GM18507 (cell line): Measurements from ENCODE around the gene ETV3L.
"Not testable (repeated sequence)": the region's sequence is repeated elsewhere in the genome, so short reads cannot be mapped to it uniquely, and the experiment has no call there.

ENCODE experiments used
- DNase-seq: peaks from one replicate; pipeline ENCODE4 v3.0.0; 2011; ENCODE audit warnings: low read depth; ENCODE audit not compliant: insufficient read length; ENCODE audit errors: extremely low spot score
- FAIRE-seq: peaks from 2 replicates; lab custom pipeline; 2011; peaks lifted over from hg19 to GRCh38; lab: Jason Lieb, UNC

ETV3L gene

DNA sequence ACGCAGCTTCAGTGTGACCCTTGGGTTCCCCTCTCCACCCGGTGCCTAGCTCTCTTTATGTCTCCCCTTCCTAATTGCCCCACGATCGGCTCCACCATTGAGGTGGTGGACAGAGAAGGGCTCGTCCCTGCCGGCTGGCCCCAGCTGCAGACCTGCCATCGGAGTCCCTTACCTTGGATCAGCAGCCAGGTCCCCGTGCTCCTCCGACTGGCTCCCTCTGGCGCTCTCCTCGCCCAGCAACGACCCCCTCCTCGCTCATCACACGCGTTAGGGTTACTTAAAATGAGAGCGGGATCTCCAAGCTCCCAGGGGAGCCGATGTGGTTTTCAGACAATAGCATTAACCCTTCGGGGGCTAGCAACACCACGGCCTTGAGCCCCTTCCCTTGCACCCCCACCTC is 8.1 kb upstream of the ETV3L start:
- DNase-seq = no peak

DNA sequence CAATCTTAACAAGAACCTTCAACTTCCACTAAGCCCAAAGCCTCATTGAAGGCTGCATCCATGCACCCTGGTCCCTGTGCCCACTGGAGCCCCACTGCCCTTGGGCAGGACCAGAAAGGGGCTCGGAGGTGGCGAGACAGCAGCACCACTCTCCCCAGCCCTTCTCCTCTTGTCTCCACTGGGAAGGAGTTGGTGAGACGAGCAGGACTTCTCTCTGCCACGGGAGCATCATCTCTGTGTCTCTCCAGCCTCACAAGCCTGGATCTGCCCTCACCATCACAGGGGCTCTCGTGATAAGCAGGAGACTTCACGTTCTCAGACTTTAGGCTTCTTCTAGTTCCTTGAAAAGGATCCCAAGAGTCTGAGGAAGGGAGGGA is 7.2 kb upstream of the ETV3L start:
- FAIRE-seq = no peak

More for the DNA sequence above, 8.1 kb upstream of the ETV3L start:
- no peak for FAIRE-seq

DNA sequence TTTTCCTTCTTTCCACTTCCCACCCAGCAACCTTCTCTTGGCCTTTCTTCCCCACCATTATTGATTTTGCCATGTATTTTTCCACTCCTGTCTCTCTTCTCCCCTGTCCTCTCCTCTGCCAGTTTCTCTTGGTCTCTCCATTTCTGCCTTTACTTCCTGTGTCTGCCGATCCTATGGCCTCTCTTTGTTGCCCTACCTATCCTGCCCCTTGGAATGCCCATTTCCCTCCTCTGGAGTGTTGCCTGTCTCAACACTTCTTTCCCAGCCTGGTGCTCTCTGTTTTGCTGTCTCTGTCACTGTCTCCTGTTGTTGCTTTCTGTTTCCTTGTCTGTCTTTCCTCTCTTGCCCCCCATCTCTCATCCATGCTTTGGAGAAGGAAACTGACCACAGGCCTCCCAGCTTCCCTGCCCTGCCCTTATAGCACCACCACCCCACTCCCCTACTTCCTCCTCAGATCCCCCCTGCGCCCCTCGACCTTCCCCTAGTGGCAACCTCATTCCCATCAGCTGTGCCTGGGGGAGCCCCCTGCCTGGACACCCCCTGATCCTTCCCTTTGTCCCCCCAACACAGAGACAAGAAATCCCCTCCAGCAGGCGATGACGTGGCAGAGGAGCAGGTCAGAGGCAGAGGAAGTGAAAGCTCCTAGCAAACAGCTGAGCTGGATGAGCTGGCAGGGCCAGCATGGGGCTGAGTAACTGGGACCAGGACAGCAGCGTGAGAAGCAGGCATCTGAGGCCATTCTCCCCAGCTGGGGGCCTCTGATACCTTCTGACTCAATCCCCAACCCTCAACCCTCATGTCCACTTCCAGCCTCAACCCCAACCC is 6.6 kb upstream of the ETV3L start:
- DNase-seq (peak; percentile 54), FAIRE-seq (peak; percentile 63)

More for the DNA sequence above, 7.2 kb upstream of the ETV3L start:
- DNase-seq = no peak

DNA sequence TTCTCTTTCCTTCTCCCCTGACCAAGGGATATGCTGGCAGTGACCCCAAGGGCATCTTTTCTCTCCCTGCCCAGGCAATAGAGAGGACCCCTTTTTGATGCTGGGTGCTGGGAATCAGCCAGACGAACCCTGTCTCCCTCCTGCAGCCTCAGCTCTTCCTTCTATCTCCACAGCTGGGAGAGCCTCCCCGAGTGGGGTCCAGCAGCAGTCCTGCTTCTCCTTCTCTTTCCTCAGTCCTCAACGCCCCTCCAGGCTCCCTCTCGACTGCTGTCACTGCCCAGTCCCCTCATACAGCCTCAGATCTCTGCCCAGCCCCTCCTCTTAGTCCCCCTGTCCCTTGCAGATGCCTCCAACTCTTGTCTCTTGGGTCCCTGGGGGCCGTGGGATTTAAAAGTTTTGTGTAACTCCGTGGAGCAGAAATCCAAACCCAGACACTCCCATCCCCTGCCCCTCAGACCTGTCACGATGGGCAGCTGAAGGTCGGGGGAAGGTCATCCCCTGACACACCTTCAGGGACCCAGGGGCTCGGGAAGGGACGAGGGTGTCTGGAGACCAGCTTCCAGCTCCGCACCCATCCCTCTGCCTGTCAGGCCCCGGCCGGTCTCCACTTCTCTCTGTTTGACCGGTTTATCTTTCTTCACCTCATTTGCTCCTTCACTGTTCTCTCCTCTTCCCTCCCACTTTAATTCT is 5.8 kb upstream of the ETV3L start:
- FAIRE-seq (no peak), DNase-seq (no peak)

DNA sequence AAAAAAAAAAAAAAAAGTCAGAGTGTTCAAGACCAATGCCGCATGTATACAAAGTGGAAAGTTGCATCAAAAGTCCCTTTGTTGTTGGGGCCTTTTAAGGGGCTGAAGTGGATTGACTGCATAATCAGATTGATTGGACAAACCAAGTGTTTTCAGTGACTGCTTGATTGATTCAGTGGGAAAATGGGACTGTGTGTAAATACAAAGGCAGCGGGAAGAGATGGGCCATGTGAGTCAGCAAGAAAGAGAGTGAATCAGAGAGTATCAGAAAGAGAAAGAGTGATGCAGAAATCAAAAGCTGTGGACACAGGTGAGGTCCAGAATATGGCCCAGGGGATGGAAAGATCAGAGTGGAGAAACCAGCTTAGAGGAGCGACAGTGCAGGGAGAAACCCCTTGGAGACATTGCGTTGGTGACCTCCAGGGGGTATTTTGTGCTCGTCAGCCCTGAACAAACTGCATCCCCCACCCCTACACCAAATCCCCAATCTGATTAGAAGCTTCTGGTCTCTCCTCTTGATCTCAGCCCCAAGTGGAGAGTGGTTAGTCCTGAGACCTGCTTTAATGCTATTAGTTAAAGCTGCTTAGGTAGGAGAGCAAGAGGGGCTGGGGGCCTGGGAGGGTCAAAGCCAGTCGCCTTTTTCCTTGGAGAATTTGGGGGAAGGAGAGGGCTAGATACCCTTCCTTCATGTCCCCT is 5.1 kb upstream of the ETV3L start:
- FAIRE-seq (no peak), DNase-seq (no peak)

DNA sequence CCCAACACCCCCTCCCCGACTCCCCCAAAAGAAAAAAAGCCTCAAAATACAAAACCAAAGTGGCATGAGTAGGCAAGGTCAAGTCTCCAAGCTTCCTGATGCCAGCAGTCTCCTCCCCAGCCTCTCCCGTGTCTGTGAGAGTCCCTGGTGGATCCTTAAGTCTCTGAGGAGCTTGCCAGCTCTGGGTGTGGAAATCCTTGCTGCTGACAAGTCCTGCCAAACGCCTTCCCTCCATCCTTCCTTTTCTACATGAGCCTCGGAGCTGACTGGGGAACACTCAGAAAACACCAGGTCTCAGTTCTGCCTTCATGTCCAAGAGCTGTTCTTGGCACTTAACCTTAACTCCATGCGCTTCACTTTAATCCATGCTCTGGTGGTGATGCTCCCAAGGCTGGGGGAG is 3.7 kb upstream of the ETV3L start:
- FAIRE-seq (no peak), DNase-seq (no peak)

DNA sequence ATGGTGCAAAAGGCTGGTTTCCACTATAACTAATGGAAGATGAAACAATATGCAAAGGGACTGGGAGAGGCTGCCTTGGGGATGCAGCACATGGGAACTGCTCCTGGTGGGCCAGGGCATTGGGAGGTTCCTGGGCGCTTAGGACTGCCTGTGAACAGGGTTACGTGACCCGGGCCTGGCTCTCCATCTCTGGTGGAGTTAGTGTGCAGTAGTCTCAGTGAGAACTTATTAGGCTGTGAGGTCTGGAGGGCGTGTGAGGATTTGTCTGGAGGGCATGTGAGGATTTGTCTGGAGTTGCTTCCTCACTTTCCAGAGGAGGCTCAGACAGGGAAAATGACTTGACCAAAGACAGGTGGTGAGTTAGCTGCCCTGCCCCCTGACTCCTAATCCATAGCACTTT is 1.5 kb upstream of the ETV3L start:
- DNase-seq = no peak
- no peak for FAIRE-seq

DNA sequence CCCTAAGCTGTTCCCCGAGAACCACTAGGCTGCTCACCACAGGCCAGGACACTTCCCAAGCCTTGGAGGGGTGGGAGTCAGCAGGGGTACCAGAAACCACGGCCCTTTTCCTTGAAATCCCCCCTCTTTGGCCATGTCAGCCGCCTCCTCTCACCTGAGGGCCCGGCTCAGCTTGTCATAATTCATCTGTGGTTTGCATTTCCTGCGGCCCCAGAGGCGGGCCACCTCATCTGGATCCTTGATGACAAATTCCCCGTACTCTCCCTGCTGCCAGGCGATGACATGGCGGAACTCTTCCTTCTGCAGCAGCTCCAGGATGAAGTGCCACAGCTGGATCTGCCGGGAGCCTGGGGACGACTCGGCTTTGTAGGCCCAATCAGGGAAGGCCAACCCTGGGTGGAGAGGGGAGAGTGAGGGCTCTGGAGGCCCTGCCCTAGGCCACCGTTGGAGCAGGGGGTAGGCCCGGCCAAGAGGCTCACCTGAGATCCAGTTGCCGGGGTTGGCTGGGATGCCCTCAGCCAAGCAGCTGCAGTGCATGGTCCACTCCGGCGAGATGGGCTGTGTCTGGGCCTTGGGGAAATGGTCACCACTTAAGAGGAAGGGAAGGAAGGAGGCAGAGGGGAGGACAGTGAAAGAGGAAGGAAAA is 498 bp downstream of the ETV3L start:
- not testable (repeated sequence) for DNase-seq, FAIRE-seq

DNA sequence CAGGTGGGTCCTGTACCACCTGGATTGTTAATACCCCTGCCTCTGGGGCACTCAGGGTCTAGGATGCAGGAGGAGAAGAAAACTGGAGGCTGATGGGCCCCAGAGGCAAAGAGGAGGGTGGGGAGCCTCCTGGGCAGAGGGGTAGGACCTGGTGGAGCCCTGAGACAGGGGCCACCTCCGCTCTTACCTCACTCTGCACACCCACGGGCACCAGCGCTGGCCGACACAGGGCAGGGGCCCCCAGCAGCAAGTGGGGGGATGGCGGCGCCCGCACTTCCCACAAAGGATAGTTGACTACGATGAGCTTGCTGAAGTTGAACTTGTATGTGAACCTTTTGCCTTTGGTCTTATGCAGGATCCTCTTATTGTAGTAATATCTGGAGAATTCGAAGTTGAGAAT is 1.1 kb downstream of the ETV3L start:
- FAIRE-seq (no peak), DNase-seq (no peak)

DNA sequence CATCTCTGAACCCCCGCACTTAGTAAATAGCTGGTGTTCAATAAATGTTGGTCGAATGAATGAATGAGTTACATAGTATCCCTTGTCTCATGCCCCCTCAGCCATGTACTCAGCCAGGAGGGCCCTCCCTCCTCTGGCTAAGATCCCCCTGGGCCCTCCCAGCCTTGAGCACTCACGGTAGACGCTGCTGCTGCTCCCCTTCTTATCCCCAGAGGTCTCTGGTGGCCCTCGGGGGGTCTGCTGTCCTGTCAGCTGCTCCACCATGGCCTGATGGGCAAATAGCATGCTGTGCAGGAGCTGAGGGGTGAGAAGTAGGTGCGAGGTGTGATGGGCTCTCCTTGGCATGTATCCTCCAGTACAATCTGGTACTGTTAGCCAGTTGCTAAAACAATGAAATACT is 1.9 kb downstream of the ETV3L start:
- FAIRE-seq (no peak), DNase-seq (no peak)

DNA sequence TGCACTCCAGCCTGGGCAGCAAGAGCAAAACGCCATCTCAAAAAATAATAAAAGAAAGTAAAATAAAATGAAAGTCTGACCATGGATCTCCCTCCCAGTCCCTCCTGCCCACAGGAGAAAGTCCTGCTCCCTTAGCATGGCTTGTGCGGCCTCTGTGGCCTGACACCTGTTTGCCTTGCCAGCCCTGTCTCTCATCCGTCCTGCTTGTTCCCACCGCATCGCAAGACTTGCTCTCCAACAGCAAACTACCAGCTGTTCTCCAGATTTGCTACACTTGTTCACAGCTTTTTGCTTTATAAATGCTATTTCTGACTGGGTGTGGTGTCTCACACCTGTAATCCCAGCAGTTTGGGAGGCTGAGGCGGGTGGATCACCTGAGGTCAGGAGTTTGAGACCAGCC is 2.7 kb downstream of the ETV3L start:
- DNase-seq (no peak), FAIRE-seq (no peak)

DNA sequence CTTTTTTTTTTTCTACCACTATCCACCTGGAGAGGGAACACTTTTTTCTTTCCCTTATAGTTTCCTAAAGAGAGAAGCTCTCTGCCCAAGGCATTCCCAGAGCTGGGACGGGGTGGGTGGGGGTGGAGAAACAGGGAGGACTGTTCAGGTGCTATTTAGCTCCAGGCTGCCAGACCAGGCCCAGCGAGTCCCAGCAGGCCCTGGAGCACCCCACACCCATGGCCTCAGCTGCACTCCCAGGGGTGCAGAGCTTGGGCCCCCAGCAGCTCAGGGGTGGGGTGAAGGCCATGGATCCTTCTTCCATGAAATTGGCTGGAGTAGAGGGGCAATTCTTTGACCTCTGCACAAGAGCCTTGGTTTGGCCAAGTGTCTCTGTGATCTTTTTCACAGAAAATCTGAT is 4.1 kb downstream of the ETV3L start:
- FAIRE-seq = no peak
- no peak for DNase-seq

DNA sequence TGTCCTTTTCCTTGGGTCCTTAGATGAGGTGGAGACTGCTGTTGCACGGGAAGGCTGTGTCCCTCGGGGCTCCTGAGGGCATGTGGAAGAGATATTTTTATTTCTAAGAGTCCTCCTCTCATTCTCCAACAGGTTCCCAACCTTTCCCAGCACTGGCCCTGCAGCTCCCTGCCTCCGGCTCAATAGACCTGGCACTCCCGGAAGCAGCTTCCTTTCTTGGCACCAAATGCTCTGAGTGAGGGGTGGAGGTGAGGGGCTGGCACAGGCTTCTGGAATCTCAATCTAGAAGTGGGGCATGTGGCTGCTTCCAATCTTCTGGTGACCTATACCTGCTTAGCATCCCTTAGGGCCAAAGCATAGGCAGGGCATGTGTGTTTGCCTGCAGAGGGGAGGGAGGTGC is 4.5 kb downstream of the ETV3L start:
- FAIRE-seq = no peak
- DNase-seq = no peak

DNA sequence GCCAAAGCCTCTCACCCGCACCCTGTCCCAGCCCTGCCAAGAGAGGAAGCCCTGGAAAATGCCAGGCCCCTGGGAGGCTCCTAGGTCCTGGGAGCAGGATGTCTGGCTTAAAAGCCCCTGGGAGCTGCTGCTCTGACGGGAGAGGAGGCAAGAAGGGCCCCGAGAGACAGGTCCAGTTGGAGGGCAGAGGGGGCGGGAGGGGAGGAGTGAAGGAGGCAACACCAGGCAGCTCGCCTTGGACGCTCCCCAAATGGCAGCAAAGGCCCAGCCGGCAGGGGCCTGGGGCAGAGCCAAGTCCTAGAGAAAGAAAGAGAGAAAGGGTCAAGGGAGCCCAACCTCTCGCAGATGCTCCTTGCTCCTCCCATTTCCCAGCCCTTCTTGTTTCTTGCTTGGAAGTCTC is 6.8 kb downstream of the ETV3L start:
- DNase-seq = no peak
- no peak for FAIRE-seq

DNA sequence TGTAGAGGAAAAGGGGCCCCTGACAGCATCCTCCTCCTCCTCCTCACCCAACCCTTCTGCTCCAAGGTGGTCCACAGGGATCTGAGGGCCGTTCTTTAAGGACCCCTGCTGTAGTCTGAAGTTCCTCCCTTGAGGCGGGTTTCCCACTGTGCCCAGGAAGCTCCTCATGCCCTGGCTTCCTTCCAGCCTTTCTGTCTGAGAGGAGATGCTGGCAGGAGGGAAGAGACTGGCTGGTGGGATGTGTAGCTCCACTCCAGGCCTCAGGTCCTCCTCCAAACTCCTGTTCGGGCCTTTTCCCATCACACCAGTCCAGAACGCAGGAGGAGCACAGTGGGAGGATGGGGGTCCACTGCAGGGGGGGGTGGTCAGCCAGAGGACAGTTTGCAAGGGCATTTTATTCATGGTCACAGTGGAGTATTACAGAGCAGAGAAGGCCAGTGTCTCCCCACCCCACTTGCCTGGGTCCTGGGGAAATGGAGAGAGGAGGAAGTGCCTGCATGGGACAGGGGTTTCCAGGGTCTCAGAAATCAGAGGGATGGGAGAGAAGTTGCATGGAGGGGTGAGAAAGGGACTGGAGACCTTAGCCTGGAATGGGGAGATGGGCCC is 7.8 kb downstream of the ETV3L start:
- DNase-seq (no peak), FAIRE-seq (no peak)

DNA sequence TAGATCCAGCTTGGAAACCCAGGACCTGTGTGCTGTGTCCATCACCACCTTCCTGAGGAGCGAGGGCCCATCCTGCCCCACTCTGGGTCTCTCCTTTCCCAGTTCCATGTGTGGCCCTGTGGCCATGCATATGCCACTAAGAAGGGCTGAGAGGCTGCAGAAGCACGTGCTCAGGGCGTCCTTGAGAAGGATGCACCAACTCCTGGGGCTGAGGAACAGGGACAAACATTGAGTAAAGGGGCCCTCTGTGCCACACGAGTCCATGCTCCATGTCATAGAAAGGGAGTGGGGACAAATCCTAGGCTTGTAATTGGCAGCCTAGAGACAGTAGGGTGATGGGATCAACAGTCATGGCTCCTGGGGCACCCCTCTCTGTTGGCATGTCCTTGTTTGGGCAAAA is 8.4 kb downstream of the ETV3L start:
- DNase-seq (no peak), FAIRE-seq (no peak)

DNA sequence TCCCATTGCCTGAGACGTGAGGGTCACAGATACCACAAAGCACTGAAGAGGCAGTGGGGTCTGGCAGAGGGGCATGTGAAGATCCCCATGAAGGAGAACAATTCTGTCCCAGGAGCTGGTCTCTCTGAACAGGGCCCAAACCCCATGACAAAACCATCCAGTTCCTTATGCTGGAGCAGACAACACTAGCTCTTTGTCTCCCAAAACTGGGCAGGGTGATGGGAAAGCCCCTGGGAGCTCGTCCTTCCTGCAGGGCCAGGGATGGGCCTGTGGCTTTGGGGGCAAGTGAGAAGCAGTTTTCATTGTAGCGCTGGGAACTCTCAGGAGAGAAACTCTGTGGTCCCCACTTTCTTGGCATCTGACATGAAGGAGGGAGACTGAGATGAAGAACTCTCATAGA is 8.8 kb downstream of the ETV3L start:
- FAIRE-seq = no peak
- no peak for DNase-seq

DNA sequence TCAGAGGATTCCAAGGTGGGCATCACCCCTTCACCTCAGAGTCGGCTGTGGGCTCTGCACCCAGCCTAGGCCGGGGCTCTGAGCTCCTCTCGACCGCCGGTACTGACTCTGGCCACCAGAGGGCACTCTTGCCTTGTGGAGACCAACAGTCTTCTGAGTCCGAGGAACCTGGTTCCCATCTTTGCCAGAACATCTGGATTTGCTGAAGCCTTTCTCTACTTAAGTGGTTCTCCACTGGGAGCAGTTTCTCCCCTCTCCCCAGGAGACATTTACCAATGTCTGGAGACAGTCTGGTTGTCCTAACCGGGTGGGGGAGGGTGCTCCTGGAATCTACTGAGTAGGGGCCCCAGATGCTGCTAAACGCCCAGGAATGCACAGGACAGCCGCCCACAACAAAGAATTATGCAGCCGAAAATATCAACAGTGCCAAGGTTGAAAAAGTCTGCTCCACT is 9.4 kb downstream of the ETV3L start:
- peak; percentile 69 for DNase-seq
- peak; percentile 87 for FAIRE-seq

DNA sequence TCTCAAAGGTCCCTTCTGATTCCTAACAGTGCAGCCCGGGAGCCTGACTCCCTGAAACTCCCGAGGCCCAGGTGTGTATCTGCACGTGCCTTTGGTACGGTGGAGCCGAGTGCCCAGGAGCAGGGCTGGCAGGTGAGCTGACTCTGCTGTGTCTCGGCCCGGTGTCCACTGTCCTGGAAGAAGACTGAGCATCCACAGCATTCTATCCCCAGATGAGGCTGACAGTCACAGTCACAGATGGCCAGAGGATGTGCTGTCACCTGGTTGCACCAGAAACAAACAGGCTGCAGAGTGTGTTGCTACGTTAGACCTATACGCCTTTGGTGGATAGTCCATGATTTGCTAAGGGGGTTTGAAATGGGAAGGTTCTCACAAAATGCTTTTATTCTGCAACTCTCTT is 9.8 kb downstream of the ETV3L start:
- DNase-seq (no peak), FAIRE-seq (no peak)

DNA sequence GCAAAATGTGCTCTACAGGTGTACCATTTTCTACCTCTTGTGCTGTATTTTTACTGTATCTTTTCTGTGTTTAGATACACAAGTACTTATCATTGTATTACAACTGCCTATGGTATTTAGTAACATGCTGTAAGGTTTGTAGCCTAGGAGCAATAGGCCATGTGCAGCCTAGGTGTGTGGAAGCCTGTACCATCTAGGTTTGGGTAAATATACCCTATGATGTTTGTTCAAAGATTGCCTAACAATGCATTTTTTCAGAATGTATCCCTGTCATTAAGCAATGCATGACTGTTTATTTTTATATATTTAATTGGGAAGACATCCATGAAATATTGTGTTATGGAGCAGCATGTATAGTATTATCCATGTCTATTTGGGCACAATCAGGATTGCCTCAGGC is 11.0 kb downstream of the ETV3L start:
- DNase-seq = no peak
- no peak for FAIRE-seq
